Neural cell (in vitro differentiated cells): ENCODE measurements around the gene COLEC12. TPM values are rescaled to one million over a fixed set of nuclear protein-coding genes. Genes with fewer than 3 reads are reported as not detected.

Experiments used
- H2AFZ ChIP-seq: fragments of 200-600, 300-800 bp; sonication (generic), shearing (Covaris generic); 2 replicates; pipeline ENCODE4 v1.6.0; 2014; ENCODE audit warnings: low read depth, mild to moderate bottlenecking, antibody characterized with exemption, low read length, moderate library complexity
- H3F3A ChIP-seq: fragments of 200-600 bp; shearing (Covaris generic); 2 replicates; pipeline ENCODE4 v1.6.1; 2016; ENCODE audit warnings: mild to moderate bottlenecking, moderate library complexity, mixed read lengths, antibody characterized with exemption, low read length; ENCODE audit not compliant: insufficient read depth, poor library complexity, severe bottlenecking
- H3K27ac ChIP-seq: fragments of 200-600, 300-800 bp; sonication (generic), shearing (Covaris generic); 2 replicates; pipeline ENCODE4 v1.5.1; 2014; ENCODE audit warnings: mild to moderate bottlenecking, low read length, moderate library complexity
- H3K27me3 ChIP-seq: fragments of 300-800, 200-600 bp; sonication (generic), shearing (Covaris generic); 2 replicates; pipeline ENCODE4 v1.6.0; 2014; ENCODE audit warnings: mild to moderate bottlenecking, low read depth, low read length, moderate library complexity; ENCODE audit not compliant: insufficient read depth
- H3K36me3 ChIP-seq: fragments of 300-800, 200-600 bp; sonication (generic), shearing (Covaris generic); 2 replicates; pipeline ENCODE4 v1.5.1; 2014; ENCODE audit warnings: mild to moderate bottlenecking, antibody characterized with exemption, low read length, moderate library complexity; ENCODE audit not compliant: insufficient read depth
- H3K4me2 ChIP-seq: fragments of 300-800, 200-600 bp; sonication (generic), shearing (Covaris generic); 2 replicates; pipeline ENCODE4 v1.6.0; 2014; ENCODE audit warnings: mild to moderate bottlenecking, low read length
- H3K4me3 ChIP-seq: fragments of 300-800, 200-600 bp; sonication (generic), shearing (Covaris generic); 2 replicates; pipeline ENCODE4 v1.5.1; 2014; ENCODE audit warnings: mild to moderate bottlenecking, low read length, moderate library complexity
- H3K79me2 ChIP-seq: fragments of 200-600 bp; shearing (Covaris generic); replicated peaks from 2 replicates; pipeline ENCODE4 v1.6.0; 2014; ENCODE audit warnings: mild to moderate bottlenecking, low read length, moderate library complexity; ENCODE audit not compliant: insufficient read depth
- H3K9ac ChIP-seq: fragments of 300-800, 200-600 bp; sonication (generic), shearing (Covaris generic); 2 replicates; pipeline ENCODE4 v1.6.1; 2016; ENCODE audit warnings: mild to moderate bottlenecking, low read length, mixed read lengths
- H3K9me2 ChIP-seq: fragments of 200-600 bp; shearing (Covaris generic); 2 replicates; pipeline ENCODE4 v1.6.1; 2016; ENCODE audit warnings: mild to moderate bottlenecking, low read length, mixed read lengths; ENCODE audit not compliant: insufficient read depth
- H3K9me3 ChIP-seq: fragments of 200-600, 300-800 bp; sonication (generic), shearing (Covaris generic); 2 replicates; pipeline ENCODE4 v1.6.1; 2016; ENCODE audit warnings: mild to moderate bottlenecking, mixed run types, low read length, moderate library complexity, mixed read lengths
- H4K20me1 ChIP-seq: fragments of 200-600 bp; shearing (Covaris generic); 2 replicates; pipeline ENCODE4 v1.6.1; 2016; ENCODE audit warnings: mild to moderate bottlenecking, mixed run types; ENCODE audit not compliant: insufficient read depth
- EP300 ChIP-seq: fragments of 450-650 bp; conservative IDR thresholded peaks from 2 replicates; pipeline ENCODE4 v1.6.1; 2014; ENCODE audit warnings: antibody characterized with exemption, mild to moderate bottlenecking, moderate library complexity; ENCODE audit not compliant: poor library complexity, severe bottlenecking
- EZH2 ChIP-seq: fragments of 200-600, 300-800 bp; shearing (Covaris generic), sonication (generic); IDR thresholded peaks from 2 replicates; pipeline ENCODE4 v1.6.1; 2014; ENCODE audit warnings: antibody characterized with exemption, low read length, borderline replicate concordance, mild to moderate bottlenecking; ENCODE audit not compliant: insufficient read depth, poor library complexity, severe bottlenecking
- MXI1 ChIP-seq: fragments of 450-650 bp; conservative IDR thresholded peaks from 2 replicates; pipeline ENCODE4 v1.6.1; 2014; ENCODE audit warnings: antibody characterized with exemption, mild to moderate bottlenecking; ENCODE audit not compliant: poor library complexity, severe bottlenecking
- POLR2AphosphoS5 ChIP-seq: IDR thresholded peaks from 2 replicates; pipeline ENCODE4 v1.6.1; 2012
- RAD21 ChIP-seq: fragments of 450-650 bp; conservative IDR thresholded peaks from 2 replicates; pipeline ENCODE4 v1.6.1; 2014; ENCODE audit warnings: antibody characterized with exemption, mild to moderate bottlenecking, moderate library complexity
- SMC3 ChIP-seq: fragments of 450-650 bp; conservative IDR thresholded peaks from 2 replicates; pipeline ENCODE4 v1.6.1; 2014; ENCODE audit warnings: antibody characterized with exemption, mild to moderate bottlenecking, moderate library complexity; ENCODE audit not compliant: poor library complexity
- TAF1 ChIP-seq: IDR thresholded peaks from 2 replicates; pipeline ENCODE4 v1.6.1; 2012; ENCODE audit warnings: low read depth
- polyA plus RNA-seq: library from polyadenylated mRNA; depleted of rRNA; stranded (reverse); fragments of >200 nt; gene quantifications from 2 replicates; pipeline ENCODE4 v1.2.3, GENCODE V29; 2014
- TF ChIP-seq, protein P1 (sequence below): fragments of 450-650 bp; IDR thresholded peaks from 2 replicates; pipeline ENCODE4 v1.5.1; 2014; ENCODE audit warnings: antibody characterized with exemption, mild to moderate bottlenecking, moderate library complexity; ENCODE audit not compliant: poor library complexity, severe bottlenecking
- TF ChIP-seq, protein P2 (sequence below): IDR thresholded peaks from 2 replicates; pipeline ENCODE4 v1.6.1; 2012; ENCODE audit warnings: borderline replicate concordance

The COLEC12 gene
- polyA plus RNA-seq, 1 donor from 2014 or later = 0.42 TPM

DNA sequence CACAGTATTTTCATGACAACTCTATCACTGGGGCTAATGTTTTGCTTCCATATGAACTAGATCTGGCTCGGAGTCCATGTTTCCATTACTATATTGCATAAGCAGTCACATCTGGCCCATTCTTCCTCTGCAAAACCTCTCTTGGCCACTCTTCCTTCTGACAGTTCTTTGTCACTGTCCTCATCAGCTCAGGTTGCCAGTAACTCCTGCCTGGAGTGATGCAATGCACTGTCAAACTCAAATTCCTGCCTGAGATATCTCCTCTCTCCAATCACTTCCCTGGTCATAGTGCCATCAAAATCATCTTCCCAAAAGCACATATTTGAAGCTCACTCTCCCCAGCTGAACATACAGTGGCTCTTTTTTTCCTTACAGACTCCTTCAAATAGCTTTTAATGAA is 66.1 kb downstream of the COLEC12 start:
- Histone ChIP-seq H3K4me3 (no peak overlapping the region), H3K4me2 (no peak overlapping the region), H3K36me3 (no peaks in the 10 kb centered on the region), H3K79me2 (no peaks in the 10 kb centered on the region), H3F3A (no peaks in the 10 kb centered on the region), H3K27ac (no peak overlapping the region), H3K9me2 (no peaks in the 10 kb centered on the region), H3K9ac (no peak overlapping the region), H3K27me3 (no peaks in the 10 kb centered on the region), H2AFZ (no peak overlapping the region), H3K9me3 (no peaks in the 10 kb centered on the region), H4K20me1 (no peaks in the 10 kb centered on the region)
- TF ChIP-seq, protein P1, sequence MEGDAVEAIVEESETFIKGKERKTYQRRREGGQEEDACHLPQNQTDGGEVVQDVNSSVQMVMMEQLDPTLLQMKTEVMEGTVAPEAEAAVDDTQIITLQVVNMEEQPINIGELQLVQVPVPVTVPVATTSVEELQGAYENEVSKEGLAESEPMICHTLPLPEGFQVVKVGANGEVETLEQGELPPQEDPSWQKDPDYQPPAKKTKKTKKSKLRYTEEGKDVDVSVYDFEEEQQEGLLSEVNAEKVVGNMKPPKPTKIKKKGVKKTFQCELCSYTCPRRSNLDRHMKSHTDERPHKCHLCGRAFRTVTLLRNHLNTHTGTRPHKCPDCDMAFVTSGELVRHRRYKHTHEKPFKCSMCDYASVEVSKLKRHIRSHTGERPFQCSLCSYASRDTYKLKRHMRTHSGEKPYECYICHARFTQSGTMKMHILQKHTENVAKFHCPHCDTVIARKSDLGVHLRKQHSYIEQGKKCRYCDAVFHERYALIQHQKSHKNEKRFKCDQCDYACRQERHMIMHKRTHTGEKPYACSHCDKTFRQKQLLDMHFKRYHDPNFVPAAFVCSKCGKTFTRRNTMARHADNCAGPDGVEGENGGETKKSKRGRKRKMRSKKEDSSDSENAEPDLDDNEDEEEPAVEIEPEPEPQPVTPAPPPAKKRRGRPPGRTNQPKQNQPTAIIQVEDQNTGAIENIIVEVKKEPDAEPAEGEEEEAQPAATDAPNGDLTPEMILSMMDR = no peak
- TF ChIP-seq SMC3 (no peak), POLR2AphosphoS5 (no peak), RAD21 (no peak), EZH2 (no peak), TAF1 (no peak), MXI1 (no peak), EP300 (no peak)
- TF ChIP-seq, protein P2, sequence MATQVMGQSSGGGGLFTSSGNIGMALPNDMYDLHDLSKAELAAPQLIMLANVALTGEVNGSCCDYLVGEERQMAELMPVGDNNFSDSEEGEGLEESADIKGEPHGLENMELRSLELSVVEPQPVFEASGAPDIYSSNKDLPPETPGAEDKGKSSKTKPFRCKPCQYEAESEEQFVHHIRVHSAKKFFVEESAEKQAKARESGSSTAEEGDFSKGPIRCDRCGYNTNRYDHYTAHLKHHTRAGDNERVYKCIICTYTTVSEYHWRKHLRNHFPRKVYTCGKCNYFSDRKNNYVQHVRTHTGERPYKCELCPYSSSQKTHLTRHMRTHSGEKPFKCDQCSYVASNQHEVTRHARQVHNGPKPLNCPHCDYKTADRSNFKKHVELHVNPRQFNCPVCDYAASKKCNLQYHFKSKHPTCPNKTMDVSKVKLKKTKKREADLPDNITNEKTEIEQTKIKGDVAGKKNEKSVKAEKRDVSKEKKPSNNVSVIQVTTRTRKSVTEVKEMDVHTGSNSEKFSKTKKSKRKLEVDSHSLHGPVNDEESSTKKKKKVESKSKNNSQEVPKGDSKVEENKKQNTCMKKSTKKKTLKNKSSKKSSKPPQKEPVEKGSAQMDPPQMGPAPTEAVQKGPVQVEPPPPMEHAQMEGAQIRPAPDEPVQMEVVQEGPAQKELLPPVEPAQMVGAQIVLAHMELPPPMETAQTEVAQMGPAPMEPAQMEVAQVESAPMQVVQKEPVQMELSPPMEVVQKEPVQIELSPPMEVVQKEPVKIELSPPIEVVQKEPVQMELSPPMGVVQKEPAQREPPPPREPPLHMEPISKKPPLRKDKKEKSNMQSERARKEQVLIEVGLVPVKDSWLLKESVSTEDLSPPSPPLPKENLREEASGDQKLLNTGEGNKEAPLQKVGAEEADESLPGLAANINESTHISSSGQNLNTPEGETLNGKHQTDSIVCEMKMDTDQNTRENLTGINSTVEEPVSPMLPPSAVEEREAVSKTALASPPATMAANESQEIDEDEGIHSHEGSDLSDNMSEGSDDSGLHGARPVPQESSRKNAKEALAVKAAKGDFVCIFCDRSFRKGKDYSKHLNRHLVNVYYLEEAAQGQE = no peak

DNA sequence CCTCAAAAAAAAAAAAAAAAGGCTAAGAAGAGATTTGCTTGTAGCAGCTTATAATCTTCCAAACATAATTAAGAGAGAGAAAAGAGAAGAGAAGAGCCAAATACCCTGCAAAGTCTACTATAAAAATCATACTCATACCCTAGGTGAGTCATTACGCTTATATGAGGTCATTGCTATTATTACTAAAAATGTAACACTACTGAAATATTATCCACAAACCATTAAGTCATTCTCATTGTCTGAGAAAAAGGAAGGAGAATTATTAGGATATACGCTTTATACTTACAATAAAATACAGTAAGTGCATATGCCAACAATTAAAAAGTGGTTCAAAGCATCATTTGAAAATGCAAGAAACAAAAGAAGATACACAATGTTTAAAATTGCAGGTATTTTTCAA is 66.5 kb downstream of the COLEC12 start:
- H3K4me2 ChIP-seq = no peak overlapping the region
- no peaks in the 10 kb centered on the region for H3K9me3 ChIP-seq
- no peak overlapping the region for H3K4me3 ChIP-seq
- no peaks in the 10 kb centered on the region for H3K9me2 ChIP-seq
- TF ChIP-seq EP300 (no peak), MXI1 (no peak), POLR2AphosphoS5 (no peak)
- H3K79me2 ChIP-seq = no peaks in the 10 kb centered on the region
- H3F3A ChIP-seq = no peaks in the 10 kb centered on the region
- H3K27ac ChIP-seq = no peak overlapping the region
- H3K9ac ChIP-seq = no peak overlapping the region
- no peak overlapping the region for H2AFZ ChIP-seq
- H3K27me3 ChIP-seq = no peaks in the 10 kb centered on the region
- H4K20me1 ChIP-seq = no peaks in the 10 kb centered on the region
- no peaks in the 10 kb centered on the region for H3K36me3 ChIP-seq

DNA sequence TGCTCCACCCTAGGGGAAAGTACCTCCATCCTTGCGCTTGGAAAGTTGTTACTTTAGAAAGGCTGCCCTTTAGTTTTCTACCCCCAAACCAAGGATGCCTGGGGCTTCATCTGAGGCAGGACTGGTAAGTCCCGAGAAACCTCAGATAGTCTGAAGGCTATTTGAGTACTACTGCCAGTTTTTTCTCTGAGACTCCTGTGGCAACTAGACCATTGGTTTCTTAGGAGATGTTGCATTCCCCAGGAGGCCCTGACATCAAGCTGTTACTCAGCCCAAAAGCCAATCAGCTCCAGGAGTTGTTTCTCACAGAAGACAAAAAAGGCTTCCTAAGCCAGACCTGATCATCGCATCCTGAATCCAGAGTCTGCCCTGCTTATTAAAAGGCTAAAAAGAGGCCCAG is 67.2 kb downstream of the COLEC12 start:
- no peaks in the 10 kb centered on the region for H3K9me3 ChIP-seq
- no peak overlapping the region for H3K9ac ChIP-seq
- no peak overlapping the region for H3K27ac ChIP-seq
- H3K36me3 ChIP-seq = no peaks in the 10 kb centered on the region
- no peaks in the 10 kb centered on the region for H3K27me3 ChIP-seq
- TF ChIP-seq EP300 (no peak), MXI1 (no peak), EZH2 (no peak), TAF1 (no peak)
- TF ChIP-seq, protein P1 = no peak
- H2AFZ ChIP-seq = no peak overlapping the region
- H3F3A ChIP-seq = no peaks in the 10 kb centered on the region
- H3K4me3 ChIP-seq = no peak overlapping the region
- H4K20me1 ChIP-seq = no peaks in the 10 kb centered on the region
- no peak overlapping the region for H3K4me2 ChIP-seq
- H3K79me2 ChIP-seq = no peaks in the 10 kb centered on the region
- no peaks in the 10 kb centered on the region for H3K9me2 ChIP-seq
